ENCODE data around the gene RDH16. TPM values are rescaled to one million over a fixed set of nuclear protein-coding genes. Genes with fewer than 3 reads are reported as not detected.

The RDH16 gene
- total RNA-seq, 2 experiments from 2014 or later = 0.30 to 0.34 TPM

DNA sequence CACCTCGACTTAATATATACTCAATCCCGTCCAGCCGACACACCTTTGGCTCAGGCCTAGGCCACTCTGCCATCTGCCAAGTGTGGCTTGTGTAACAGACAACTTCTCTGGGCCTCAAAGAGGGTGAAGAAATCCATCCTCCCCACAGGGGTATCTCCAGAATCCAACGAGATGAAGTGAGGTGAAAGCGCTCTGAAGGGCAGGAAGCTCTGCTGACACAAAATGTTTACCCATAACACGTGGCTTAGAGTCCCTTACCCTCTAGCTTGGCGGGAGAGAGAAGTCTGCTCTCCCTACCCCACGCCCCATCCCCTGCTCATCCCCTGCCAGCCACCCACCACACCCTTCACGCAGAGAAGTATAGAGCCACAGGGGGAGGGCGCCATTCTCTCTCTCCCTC, 35.9 kb upstream of the RDH16 start:
- H3K4me1 Mint-ChIP-seq (ENCODE audit: low read depth) = peaks cover 7% of the 10 kb centered on the region
- intact Hi-C loops (cut with DNase I, micrococcal nuclease) = no loop called here
- DNase-seq (no peak), ATAC-seq (ENCODE audit: poor library complexity) (no peak)
- no peaks in the 10 kb centered on the region for H3K27me3 Mint-ChIP-seq
- H3K36me3 ChIP-seq (ENCODE audit: insufficient read depth, low read length) = peaks cover 13% of the 10 kb centered on the region
- no peaks in the 10 kb centered on the region for H3K27me3 ChIP-seq (ENCODE audit: control insufficient read depth in 1 of 2, insufficient read depth in 2 of 2, low read length in 2 of 2)
- H3K36me3 Mint-ChIP-seq (ENCODE audit: low read depth) = peaks cover 20% of the 10 kb centered on the region
- no peaks in the 10 kb centered on the region for H3K9me3 Mint-ChIP-seq
- H3K27ac ChIP-seq (ENCODE audit: low read depth in 1 of 2, low read length in 2 of 2) = no peak overlapping the region
- no peak overlapping the region for H3K4me3 ChIP-seq (ENCODE audit: low read length)
- H3K4me3 Mint-ChIP-seq = no peak overlapping the region
- H3K4me1 ChIP-seq (ENCODE audit: insufficient read depth, low read length) = peaks cover 11% of the 10 kb centered on the region
- POLR2A ChIA-PET = no interaction called here
- no peak overlapping the region for H3K27ac Mint-ChIP-seq
- CTCF ChIA-PET = no interaction called here
- TF ChIP-seq CTCF (IDR thresholded peaks at IDR 0.05) = no peak
- no peaks in the 10 kb centered on the region for H3K9me3 ChIP-seq (ENCODE audit: control insufficient read depth in 1 of 2, insufficient read depth in 1 of 2, low read length in 2 of 2)

DNA sequence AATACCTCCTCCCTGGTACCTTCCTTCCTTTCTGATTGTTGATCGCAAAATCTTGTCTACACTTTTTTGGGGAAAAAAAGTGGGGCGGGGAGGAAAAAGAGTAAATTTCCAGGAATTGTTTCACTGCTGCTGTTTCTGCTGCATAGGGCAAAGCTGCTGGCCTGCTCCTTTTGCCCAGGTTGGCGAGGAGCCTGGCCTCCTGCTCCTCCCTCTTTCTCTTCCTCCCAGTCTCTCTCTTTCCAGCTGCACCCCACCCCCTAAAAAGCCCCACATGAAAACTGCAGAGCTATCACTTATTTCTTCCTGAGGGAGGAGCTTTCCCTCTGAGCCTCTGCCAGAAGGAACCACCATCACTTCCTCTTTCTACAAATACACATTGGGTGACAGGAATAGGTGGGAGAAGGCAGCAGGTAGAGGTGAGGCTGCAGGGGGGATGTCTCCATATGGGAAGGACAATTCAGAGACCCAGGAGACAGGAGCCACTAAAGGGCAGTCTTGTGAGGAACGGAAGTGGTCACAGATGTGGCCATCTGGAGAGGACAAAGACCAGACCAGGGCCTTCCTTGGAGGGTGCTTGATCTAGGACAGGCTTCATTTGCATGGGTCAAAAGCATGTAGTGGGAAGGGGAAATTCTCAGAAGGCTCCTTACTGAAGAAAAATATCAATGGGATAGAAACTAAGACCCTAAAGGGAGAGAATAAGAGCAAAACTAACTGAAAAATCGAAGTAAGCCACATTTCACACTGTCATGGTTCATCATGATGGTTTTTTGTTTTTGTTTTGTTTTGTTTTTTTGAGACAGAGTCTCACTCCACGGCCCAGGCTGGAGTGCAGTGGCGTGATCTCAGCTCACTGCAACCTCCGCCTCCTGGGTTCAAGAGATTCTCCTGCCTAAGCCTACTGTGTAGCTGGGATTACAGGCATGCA, 34.2 kb upstream of the RDH16 start:
- Histone ChIP-seq H3K9me3 (ENCODE audit: control insufficient read depth in 1 of 2, insufficient read depth in 1 of 2, low read length in 2 of 2) (no peaks in the 10 kb centered on the region), H3K27me3 (ENCODE audit: control insufficient read depth in 1 of 2, insufficient read depth in 2 of 2, low read length in 2 of 2) (no peaks in the 10 kb centered on the region), H3K4me1 (ENCODE audit: insufficient read depth, low read length) (peaks cover 18% of the 10 kb centered on the region), H3K4me3 (ENCODE audit: low read length) (no peak overlapping the region), H3K27ac (ENCODE audit: low read depth in 1 of 2, low read length in 2 of 2) (no peak overlapping the region), H3K36me3 (ENCODE audit: insufficient read depth, low read length) (no peaks in the 10 kb centered on the region)
- ATAC-seq (ENCODE audit: poor library complexity) (no peak), DNase-seq (no peak)
- H3K4me1 Mint-ChIP-seq (ENCODE audit: low read depth) = peaks cover 14% of the 10 kb centered on the region
- H3K36me3 Mint-ChIP-seq (ENCODE audit: low read depth) = peaks cover 9% of the 10 kb centered on the region
- H3K9me3 Mint-ChIP-seq = no peaks in the 10 kb centered on the region
- H3K27me3 Mint-ChIP-seq = no peaks in the 10 kb centered on the region
- H3K27ac Mint-ChIP-seq = no peak overlapping the region
- no peak for TF ChIP-seq CTCF (IDR thresholded peaks at IDR 0.05)
- intact Hi-C loops (cut with DNase I, micrococcal nuclease) = no loop called here
- no peak overlapping the region for H3K4me3 Mint-ChIP-seq
- POLR2A ChIA-PET = no interaction called here
- CTCF ChIA-PET = no interaction called here

GRCh38 chr12:56990648-56991318, 33.4 kb upstream of the RDH16 start:
- Mint-ChIP-seq H3K4me1 (ENCODE audit: low read depth) (peaks cover 14% of the 10 kb centered on the region), H3K36me3 (ENCODE audit: low read depth) (peaks cover 1% of the 10 kb centered on the region), H3K9me3 (no peaks in the 10 kb centered on the region), H3K27me3 (no peaks in the 10 kb centered on the region), H3K27ac (no peak overlapping the region), H3K4me3 (no peak overlapping the region)
- CTCF ChIA-PET = no interaction called here
- H3K4me1 ChIP-seq (ENCODE audit: insufficient read depth, low read length) = peaks cover 18% of the 10 kb centered on the region
- intact Hi-C loops (cut with DNase I, micrococcal nuclease) = no loop called here
- H3K36me3 ChIP-seq (ENCODE audit: insufficient read depth, low read length) = no peaks in the 10 kb centered on the region
- ATAC-seq (ENCODE audit: poor library complexity) = no peak
- no peaks in the 10 kb centered on the region for H3K9me3 ChIP-seq (ENCODE audit: control insufficient read depth in 1 of 2, insufficient read depth in 1 of 2, low read length in 2 of 2)
- H3K27ac ChIP-seq (ENCODE audit: low read depth in 1 of 2, low read length in 2 of 2) = no peak overlapping the region
- H3K4me3 ChIP-seq (ENCODE audit: low read length) = no peak overlapping the region
- no peak for TF ChIP-seq CTCF (IDR thresholded peaks at IDR 0.05)
- POLR2A ChIA-PET = no interaction called here
- no peak for DNase-seq
- no peaks in the 10 kb centered on the region for H3K27me3 ChIP-seq (ENCODE audit: control insufficient read depth in 1 of 2, insufficient read depth in 2 of 2, low read length in 2 of 2)
